ENCODE results near the gene RADIL.

Gene RADIL

GRCh38 chr7:4851459-4852422 lies 31.8 kb downstream of the RADIL start:
- DNase-seq = peak; percentile 6

GRCh38 chr7:4850262-4850795 lies 33.2 kb downstream of the RADIL start:
- no peak for DNase-seq

DNA sequence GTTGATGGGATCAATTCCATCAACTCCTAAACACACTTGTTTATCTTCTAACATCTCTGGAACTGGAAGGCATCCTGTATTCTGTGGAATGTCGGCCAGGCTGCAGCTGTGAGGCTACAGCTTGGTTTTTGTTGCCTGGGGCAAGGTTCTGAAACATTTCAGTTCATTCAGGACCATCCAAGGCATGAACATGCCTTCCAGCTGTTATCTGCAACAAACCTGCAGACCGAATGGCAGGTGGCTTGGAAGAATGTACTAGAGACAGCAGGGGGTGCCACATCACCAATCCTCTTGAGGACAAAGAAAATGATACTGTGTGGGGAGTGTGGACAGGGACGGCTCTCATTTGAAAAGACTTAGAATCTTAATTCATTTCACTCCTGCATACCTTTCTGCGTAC lies 34.1 kb downstream of the RADIL start:
- peak; percentile 2 for DNase-seq

DNA sequence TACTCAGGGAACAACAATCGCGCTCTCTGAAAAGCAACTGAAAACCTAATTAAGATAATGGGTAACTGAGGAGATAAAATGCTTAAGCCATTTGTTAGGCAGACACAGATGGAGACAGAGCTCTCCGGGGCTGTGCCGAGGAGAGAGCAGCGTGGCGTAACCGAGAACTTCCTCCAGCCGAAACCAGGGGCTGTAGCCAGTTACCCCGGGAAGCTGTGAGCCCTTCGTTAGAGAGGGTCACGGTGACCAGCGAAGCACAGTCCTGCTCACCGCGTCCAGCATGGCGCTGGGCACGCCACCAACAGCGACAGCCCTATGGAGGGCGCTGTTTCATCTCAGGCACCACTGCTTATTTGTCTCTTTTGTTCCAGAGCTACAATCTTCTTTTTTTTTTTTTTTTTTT lies 37.8 kb downstream of the RADIL start:
- no peak for DNase-seq

GRCh38 chr7:4842319-4843064 lies 41.0 kb downstream of the RADIL start:
- no peak for DNase-seq

DNA sequence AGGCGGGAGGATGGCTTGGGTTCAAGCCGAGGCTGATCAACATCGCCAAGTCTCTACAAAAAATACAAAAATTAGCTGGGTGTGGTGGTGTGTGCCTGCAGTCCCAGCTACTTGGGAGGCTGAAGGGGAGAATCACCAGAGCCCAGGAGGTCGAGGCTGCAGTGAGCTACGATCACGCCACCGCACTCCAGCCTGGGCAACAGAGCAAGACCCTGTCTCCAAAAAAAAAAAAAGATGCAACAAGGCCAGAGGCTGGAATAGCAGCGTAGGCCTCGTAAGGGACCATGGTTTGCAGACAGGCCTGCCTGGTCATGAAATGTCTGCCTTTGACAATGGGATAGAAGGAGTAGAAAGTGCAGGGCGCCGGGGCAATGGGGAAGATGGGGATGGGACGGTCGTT lies 41.7 kb downstream of the RADIL start:
- no peak for DNase-seq

DNA sequence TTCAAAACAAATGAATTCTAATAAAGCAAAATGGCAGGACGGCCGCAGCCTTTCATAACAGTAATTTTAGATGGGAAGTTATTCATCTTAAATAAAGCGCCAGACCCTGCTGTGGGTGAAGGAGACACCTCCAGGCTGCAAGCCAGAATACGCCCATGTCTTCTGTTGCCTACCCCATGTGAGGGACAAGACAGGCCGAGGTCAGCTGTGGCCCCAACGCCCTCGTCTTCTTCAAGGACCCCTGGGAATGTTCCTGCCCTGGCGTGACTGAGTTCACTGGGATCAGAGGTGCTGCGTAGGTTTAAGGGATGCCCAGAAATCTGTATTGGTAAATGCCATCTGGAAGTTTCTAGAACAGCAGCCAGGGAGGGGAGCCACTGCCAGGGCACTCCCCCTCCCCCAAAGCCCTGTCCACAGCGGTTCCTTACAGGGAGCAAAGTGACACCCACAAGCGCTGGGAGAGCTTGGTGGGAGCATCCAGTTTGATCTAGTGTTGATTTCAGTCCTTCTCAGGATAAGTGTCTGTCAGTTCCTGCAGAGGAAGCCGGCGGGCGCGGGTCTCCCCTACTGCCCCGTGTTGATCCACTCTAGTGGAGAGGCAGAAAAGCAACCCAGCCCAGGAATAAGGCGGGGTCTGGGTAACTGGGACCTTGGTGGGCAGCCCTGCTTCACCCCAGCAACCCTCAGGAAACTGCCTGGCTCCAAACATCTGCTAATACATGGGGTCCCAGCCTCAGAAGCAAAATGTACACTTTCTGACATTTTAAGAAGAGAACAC lies 42.3 kb downstream of the RADIL start:
- DNase-seq = no peak

DNA sequence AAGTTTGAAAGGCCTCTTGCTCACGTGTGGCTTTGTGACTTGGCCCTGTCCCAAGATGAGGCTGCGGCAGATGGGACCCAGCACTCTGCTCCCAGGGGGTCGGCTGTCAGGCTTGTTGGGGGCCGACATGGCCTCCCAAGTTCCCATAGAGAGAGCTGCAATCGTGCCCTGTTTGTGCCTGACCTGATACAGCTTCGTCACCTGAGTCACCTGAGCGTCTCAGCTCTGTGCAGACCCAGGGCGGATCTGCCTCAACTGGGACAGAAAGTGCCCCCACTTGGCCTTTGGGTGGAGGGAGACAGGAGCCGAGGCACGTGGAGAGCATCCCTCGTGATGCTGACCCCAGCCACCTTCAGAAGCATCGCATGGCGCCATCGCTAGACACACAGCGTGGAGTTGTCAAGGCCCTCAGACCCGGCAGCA lies 43.4 kb downstream of the RADIL start:
- no peak for DNase-seq

- DNase-seq = no peak
Measured at GRCh38 chr7:4838626-4839334, 44.7 kb downstream of the RADIL start.

DNA sequence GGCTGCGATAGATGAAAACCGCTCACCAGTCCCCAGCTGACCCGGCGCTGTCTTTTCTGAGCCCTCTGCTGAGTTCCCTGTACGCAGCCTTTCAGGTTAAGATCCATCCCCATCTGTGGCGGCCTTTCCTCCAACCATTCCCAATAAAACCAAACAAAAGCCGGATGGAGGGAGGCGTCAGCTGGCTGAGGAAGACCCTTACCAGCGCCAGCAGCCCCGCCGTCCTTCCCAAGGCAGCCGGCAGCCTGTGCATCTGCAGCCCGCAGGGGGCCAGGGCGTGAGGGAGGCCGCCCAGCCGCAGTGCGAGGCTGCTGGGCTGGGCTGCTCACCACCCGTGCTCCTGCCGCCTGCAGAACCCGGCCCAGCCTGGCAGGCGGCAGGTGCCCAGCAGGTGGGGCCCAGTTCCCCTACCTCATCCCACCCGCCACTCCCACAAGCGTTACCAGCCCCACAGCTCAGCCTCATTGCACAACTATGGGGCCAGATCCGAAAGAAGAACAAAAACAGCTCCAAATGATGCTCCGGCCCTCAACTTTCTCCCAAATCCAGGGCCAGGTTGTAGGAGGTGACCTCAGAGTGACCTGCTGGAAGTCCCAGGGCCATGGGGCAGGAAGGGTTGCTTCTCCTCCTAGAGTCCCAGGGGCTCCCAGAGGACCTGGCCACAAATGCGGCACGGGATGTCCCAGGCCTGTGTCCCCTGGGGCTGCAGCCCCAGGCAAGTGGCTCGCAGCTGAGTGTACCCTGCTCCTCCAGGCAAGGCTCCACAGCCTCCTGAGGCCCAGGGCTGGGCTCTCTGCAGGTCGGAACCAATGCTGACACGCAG lies 45.5 kb downstream of the RADIL start:
- DNase-seq = no peak

DNA sequence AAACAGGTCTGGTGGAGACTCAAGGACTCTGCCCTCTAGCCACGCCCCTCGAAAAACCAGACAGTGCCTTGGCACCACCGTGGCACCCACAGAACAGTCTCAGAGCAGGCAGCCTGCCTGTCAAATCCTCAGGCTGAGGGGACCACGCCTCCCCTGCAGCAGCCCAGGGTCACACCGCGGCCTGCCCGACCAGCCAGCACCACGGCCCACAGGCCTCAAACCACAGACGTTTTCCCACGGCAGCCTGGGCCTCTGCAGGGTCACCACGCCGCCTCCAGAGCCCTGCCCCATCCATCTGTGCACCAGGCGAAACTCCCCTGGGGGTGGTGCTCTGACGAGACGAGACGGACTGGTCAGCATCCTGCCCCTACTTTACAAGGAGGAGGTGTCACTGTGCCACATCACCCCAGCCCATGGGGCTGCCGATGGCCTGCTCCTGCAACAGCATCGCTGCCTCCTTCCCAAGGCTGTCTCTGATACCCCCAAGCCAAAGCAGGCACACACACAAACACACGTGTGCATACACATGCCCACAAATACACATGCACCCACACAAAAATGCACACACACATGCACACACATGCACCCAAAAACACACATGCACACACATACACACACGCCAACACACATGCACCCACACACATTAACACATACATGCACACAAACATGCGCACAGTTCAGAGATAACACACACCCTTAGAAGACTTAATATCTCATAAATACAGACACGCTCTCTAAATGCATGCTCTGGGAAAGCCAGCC lies 46.3 kb downstream of the RADIL start:
- no peak for DNase-seq

GRCh38 chr7:4836206-4836661 lies 47.3 kb downstream of the RADIL start:
- no peak for DNase-seq

DNA sequence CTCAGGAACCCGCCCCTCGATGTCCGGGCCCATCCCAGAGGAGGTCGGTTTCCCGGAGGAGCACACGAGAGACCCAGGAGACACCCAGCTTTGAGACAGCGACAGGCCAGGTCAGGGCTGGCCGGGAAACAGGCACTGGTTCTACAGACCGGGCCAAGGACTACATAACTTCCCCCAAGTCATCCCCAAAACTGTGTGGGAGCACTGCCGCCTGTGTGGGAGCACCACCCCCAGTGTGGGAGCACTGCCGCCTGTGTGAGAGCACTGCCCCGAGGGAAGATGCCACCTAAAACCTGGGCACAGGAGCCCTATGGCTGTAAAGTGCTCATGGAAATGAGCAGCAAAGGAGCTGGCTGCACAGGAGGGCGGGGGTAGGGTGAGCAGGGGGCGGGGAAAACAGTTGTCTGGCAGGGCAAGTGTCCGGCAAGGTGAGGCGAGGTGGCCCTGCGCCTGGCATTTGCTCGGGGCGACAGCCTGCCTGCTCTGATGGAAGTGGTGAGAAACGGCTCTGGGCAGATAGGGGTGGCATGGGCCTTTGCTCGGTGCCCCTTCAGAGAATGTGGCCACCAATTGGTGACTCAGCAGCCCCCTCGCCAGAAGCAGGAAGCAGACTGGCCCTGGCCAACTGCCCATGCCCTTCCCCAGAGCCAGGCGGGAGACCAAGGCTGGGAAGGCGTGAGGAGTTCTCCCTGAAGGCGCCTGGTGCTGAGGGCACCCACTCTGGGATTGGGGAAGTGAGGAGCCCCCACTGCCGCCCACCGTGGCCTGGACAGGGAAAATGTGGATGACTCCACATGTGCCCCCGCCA lies 47.9 kb downstream of the RADIL start:
- no peak for DNase-seq

DNA sequence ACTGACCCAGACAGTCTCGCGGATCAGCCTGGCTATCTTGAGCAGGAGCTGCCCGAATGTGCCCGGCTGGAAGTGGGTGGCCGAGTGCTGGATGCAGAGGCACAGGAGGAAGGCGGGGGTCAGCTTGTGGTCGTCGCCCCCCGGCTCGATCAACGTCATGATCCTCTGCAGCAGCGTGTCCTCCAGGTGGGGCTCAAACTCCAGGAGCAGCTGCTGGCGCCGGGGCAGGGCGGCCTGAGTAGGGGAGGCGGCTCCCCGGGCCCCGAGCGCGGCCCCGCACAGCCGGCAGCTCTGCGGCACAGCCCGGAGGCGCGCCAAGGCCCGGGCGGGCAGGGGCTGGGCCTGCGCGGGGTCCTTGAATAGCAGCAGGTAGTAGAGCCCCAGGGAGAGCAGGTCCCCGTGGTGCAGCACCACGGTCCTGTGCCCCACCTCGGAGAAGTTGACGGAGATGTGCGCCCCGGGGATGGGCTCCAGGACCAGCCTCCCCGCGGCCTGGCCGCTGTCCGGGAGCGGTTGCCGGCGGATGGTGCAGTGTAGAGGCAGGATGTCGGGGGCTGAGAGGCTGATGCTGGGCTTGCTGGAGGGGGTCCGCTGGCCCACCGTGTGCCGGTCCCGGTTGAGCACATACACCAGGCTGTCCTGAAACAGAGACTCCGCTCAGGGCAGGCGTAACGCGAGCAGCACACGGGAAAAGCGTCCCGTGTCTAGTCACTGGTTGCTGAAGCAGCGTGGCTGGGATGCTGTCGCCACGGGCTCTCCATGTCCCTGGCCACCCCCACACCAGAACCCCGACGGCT lies 48.7 kb downstream of the RADIL start:
- DNase-seq = no peak

GRCh38 chr7:4833691-4834600 lies 49.6 kb downstream of the RADIL start:
- no peak for DNase-seq

DNA sequence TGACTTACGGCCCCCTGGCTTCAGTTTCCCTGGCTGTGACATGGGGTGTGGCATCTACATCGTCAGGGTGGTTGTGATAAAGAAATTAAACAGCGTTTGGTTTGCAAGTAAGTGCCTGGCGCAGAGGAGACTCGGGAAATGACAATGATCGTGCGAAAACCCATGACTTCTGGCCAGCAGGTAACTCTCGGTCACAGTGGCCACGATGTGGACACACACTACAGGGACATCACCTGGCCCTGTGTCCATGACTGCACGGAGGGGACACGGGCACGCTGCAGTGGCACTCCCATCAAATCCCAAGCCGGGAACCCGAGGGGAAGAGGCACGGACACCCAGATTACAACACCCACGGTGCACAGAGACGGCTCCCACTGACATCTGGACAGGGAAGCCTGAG lies 50.3 kb downstream of the RADIL start:
- no peak for DNase-seq

GRCh38 chr7:4832711-4833110 lies 50.8 kb downstream of the RADIL start:
- DNase-seq = no peak

All from NK-92 treated with Interleukin-12 subunit alpha and Interleukin-12 subunit beta, amount 100 ng/mL, for 24 hours (cell line).